ENCODE results near the gene DOCK8.

Gene DOCK8

DNA sequence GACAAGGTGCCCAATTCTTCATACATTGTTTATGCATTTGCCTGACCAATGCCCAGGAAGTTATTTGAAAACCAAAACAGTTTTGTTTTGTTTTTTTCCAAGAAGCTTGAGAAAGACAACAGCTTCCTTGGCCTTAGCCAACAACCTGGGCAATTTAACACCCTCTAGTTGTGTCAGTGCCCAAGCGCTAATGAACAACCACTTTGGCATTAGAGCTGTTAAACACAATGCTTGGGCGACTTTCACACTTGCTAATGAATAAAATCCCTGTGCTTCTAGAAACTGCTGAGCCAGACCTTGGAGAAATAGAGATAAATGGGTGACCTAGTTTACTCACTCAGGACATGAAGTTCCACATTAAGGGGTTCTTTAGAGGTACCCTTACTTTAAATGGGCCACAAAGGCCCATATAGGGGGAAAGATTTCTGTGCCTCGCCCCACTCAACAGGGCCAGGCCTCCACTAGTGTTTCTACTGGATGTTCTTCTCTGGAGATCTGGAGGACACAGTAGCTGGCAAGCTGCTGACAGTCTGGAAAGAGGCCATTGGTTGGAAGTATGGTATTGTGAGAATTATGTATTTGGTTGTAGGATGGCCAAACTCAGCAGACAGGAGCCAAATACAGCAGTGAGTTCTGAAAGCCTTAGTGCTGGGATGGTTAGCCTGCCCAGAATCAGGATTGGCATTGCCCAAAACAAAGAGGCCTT is 179.8 kb downstream of the DOCK8 start:
- Histone ChIP-seq H3K36me3 (ENCODE audit: control insufficient read depth, insufficient read depth, low read length) (peaks cover 34% of the 10 kb centered on the region), H3K4me3 (replicated peaks; ENCODE audit: low read depth, low read length) (no peak overlapping the region), H3K27me3 (replicated peaks; ENCODE audit: control insufficient read depth, insufficient read depth, low read length) (no peaks in the 10 kb centered on the region)
- DNase-seq (ENCODE audit: extremely low read depth, insufficient read length): no peak
- TF ChIP-seq, protein P1, sequence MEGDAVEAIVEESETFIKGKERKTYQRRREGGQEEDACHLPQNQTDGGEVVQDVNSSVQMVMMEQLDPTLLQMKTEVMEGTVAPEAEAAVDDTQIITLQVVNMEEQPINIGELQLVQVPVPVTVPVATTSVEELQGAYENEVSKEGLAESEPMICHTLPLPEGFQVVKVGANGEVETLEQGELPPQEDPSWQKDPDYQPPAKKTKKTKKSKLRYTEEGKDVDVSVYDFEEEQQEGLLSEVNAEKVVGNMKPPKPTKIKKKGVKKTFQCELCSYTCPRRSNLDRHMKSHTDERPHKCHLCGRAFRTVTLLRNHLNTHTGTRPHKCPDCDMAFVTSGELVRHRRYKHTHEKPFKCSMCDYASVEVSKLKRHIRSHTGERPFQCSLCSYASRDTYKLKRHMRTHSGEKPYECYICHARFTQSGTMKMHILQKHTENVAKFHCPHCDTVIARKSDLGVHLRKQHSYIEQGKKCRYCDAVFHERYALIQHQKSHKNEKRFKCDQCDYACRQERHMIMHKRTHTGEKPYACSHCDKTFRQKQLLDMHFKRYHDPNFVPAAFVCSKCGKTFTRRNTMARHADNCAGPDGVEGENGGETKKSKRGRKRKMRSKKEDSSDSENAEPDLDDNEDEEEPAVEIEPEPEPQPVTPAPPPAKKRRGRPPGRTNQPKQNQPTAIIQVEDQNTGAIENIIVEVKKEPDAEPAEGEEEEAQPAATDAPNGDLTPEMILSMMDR (IDR thresholded peaks at IDR 0.05; ENCODE audit: insufficient read depth, low read length, poor library complexity, severe bottlenecking): no peak

DNA sequence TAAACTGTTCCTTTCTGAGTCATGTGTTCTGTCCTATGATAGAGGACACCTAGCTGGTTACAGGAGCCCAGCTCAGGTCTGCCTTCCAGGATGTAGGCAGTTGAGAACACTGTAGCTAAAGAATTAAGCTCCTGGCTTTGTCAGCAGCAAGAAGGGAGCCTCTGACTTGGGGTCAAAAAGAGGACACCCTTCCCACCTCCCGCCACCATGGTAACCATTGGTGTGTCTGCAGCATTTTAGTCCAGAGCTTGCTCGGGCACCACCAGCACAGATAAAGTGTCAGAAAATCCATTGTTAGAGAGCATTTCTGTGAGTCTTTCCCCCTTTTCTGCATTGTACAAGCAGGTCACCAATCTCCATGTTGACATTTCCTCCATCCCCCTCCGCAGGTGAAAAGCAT is 181.7 kb downstream of the DOCK8 start:
- TF ChIP-seq, protein P1 (IDR thresholded peaks at IDR 0.05; ENCODE audit: insufficient read depth, low read length, poor library complexity, severe bottlenecking): no peak
- no peaks in the 10 kb centered on the region for H3K27me3 ChIP-seq (replicated peaks; ENCODE audit: control insufficient read depth, insufficient read depth, low read length)
- DNase-seq (ENCODE audit: extremely low read depth, insufficient read length): no peak

DNA sequence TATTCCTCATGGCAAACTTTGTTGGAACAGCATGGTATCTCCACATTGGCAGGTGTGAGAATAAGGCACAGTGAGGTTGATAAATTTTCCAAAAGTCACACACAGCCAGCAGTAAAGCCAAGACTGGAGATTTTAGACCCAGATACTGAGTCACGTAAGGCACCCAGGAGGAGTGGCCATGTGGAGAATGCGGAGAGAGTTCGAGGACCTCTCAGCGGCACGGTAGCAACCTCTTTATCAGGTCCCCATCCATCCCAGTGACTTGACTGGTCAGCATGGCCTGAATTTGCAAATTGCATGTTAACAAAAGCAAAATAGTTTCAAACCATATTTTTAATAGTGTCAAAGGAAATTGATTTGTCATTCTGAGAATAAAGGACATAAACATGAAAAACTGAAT is 183.4 kb downstream of the DOCK8 start:
- H3K4me3 ChIP-seq (replicated peaks; ENCODE audit: low read depth, low read length): no peak overlapping the region
- no peaks in the 10 kb centered on the region for H3K27me3 ChIP-seq (replicated peaks; ENCODE audit: control insufficient read depth, insufficient read depth, low read length)
- H3K36me3 ChIP-seq (ENCODE audit: control insufficient read depth, insufficient read depth, low read length): peaks cover 30% of the 10 kb centered on the region
- no peak for DNase-seq (ENCODE audit: extremely low read depth, insufficient read length)
- TF ChIP-seq, protein P1 (IDR thresholded peaks at IDR 0.05; ENCODE audit: insufficient read depth, low read length, poor library complexity, severe bottlenecking): no peak

More for the DNA sequence above, 181.7 kb downstream of the DOCK8 start:
- Histone ChIP-seq H3K36me3 (ENCODE audit: control insufficient read depth, insufficient read depth, low read length) (peaks cover 31% of the 10 kb centered on the region), H3K4me3 (replicated peaks; ENCODE audit: low read depth, low read length) (no peak overlapping the region)

DNA sequence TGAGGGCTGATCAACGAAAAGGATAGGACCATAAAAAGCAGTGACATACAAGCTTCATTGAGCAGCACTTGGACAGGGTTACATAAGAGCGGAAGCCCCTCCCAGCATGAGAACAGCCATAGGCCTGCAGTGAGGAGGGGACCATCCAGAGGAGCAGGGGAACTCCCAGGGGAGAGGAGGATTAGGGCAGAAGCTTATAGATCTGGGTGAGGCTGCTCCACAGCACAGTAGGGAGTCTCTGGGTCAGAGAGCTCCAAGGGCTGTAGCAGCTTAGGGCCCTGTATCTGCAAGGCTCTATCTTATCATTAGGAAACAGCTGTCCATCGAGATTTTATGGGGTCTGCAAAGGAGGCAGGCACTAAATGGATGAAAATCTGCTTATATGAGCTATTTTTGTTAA is 186.6 kb downstream of the DOCK8 start:
- H3K27me3 ChIP-seq (replicated peaks; ENCODE audit: control insufficient read depth, insufficient read depth, low read length): no peaks in the 10 kb centered on the region
- DNase-seq (ENCODE audit: extremely low read depth, insufficient read length): no peak
- TF ChIP-seq, protein P1 (IDR thresholded peaks at IDR 0.05; ENCODE audit: insufficient read depth, low read length, poor library complexity, severe bottlenecking): no peak
- H3K36me3 ChIP-seq (ENCODE audit: control insufficient read depth, insufficient read depth, low read length): peaks cover 26% of the 10 kb centered on the region
- no peak overlapping the region for H3K4me3 ChIP-seq (replicated peaks; ENCODE audit: low read depth, low read length)

DNA sequence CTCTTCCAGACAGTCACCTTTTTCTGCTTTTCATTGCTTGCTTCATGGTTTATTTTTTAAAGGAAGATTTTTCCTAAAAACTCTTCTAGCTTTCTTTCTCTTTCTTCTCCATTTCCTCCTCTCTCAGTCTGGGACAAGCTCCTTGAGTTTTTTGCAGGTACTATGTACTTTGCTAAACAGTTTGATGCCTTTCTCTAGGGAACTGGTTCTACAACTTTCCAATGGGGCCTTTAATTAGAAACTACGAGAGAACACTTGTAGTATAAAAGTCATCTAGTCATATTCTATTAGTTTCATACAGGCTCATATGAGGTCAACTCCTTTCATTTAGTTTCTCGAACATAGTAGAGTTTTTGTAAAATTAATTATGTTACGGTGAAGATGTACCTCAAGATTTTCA is 189.6 kb downstream of the DOCK8 start:
- Histone ChIP-seq H3K4me3 (replicated peaks; ENCODE audit: low read depth, low read length) (no peak overlapping the region), H3K36me3 (ENCODE audit: control insufficient read depth, insufficient read depth, low read length) (peaks cover 42% of the 10 kb centered on the region), H3K27me3 (replicated peaks; ENCODE audit: control insufficient read depth, insufficient read depth, low read length) (no peaks in the 10 kb centered on the region)
- TF ChIP-seq, protein P1 (IDR thresholded peaks at IDR 0.05; ENCODE audit: insufficient read depth, low read length, poor library complexity, severe bottlenecking): no peak
- DNase-seq (ENCODE audit: extremely low read depth, insufficient read length): no peak

DNA sequence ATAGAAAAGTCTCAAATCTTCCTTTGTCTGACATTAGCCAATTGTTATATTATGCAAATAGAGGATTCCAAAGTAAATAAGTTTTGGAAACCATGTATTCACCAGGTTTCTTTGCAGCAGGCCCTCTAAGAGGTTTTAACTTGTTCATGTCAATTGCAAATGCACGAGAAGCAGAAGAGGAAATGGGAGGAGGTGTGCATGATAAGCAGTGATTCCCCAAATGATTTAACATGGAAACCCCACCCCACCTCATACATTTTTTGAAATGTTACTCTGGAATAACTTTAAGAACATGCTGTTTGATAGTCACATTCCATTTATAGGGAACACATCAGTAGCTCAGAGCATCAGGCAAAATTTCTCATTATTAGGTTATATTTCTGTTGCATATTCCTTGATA is 190.7 kb downstream of the DOCK8 start:
- no peak for DNase-seq (ENCODE audit: extremely low read depth, insufficient read length)

More for the DNA sequence above, 190.7 kb downstream of the DOCK8 start:
- Histone ChIP-seq H3K36me3 (ENCODE audit: control insufficient read depth, insufficient read depth, low read length) (peaks cover 39% of the 10 kb centered on the region), H3K4me3 (replicated peaks; ENCODE audit: low read depth, low read length) (no peak overlapping the region), H3K27me3 (replicated peaks; ENCODE audit: control insufficient read depth, insufficient read depth, low read length) (no peaks in the 10 kb centered on the region)
- TF ChIP-seq, protein P1 (IDR thresholded peaks at IDR 0.05; ENCODE audit: insufficient read depth, low read length, poor library complexity, severe bottlenecking): no peak

Measured in GM06990 (cell line).